Measurements from ENCODE around the gene DNAH8.

DNAH8 gene

DNA sequence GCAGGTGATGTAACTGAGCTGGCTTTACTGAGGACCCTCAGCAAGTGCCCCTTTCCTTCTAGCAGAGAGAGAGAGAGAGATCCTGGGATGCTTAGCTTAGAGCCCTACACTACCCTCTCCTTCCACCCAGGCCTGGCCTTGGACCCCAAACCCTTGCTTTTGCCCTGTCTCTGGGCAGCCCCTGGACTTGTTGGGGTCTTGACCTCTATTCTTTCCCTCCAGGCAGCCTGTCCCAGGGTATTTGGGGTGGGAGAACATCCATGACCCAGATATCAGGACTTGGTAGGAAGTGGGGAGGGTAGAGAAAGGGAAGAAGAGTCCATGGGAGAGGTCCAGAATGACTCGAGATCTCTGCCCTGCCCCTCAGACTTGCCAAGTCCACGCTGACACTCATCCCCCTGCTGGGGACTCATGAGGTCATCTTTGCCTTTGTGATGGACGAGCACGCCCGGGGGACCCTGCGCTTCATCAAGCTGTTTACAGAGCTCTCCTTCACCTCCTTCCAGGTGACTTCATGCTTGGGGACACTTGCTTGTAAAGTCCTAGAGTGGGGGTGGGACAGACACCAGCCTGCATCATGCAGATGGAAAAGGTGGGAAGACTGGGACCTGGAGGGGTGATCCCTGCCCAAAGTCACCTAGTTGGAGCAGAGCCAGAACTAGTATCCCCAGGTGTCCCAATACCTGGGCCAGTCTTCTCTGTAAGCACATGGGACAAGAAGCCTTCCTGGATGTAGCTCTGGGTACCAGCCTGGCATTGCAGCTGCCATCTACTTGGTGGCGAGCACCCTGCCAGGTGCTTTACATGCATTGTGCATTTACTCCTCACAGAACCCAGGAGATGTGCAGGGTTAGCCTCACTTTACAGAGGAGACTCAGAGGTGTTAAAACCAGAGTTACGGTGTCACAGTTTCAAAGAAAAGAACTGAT lies 364.4 kb downstream of the DNAH8 start:
- no peak for DNase-seq
